SIG-M5 (cell line): ENCODE data around the gene PEPD.

Experiments
- DNase-seq: peaks from one replicate; lab custom pipeline; 2025; lab: John Stamatoyannopoulos, UW

PEPD gene

GRCh38 chr19:33358408-33358807, 163.2 kb downstream of the PEPD start:
- DNase-seq = no peak

- DNase-seq = no peak
Observed at GRCh38 chr19:33357556-33357955, 164.0 kb downstream of the PEPD start.

- no peak for DNase-seq
Observed at GRCh38 chr19:33355535-33355934, 166.1 kb downstream of the PEPD start.

- DNase-seq = no peak
Observed at GRCh38 chr19:33350538-33351309, 170.9 kb downstream of the PEPD start.

- no peak for DNase-seq
Observed at GRCh38 chr19:33349319-33350289, 172.0 kb downstream of the PEPD start.

GRCh38 chr19:33348301-33349010, 173.1 kb downstream of the PEPD start:
- no peak for DNase-seq

- DNase-seq = no peak
Observed at GRCh38 chr19:33347300-33347699, 174.3 kb downstream of the PEPD start.

GRCh38 chr19:33346665-33347064, 174.9 kb downstream of the PEPD start:
- DNase-seq = no peak

GRCh38 chr19:33345163-33345562, 176.4 kb downstream of the PEPD start:
- no peak for DNase-seq

- DNase-seq = no peak
Observed at GRCh38 chr19:33344573-33344925, 177.0 kb downstream of the PEPD start.

GRCh38 chr19:33343859-33344572, 177.6 kb downstream of the PEPD start:
- no peak for DNase-seq

- no peak for DNase-seq
Observed at GRCh38 chr19:33343301-33343700, 178.3 kb downstream of the PEPD start.

GRCh38 chr19:33340991-33341390, 180.6 kb downstream of the PEPD start:
- DNase-seq = no peak

GRCh38 chr19:33339016-33339984, 182.3 kb downstream of the PEPD start:
- no peak for DNase-seq
